Activated CD4-positive, CD25-positive, alpha-beta regulatory T cell (primary cell): ENCODE measurements around the gene IP6K2.
"Not testable (repeated sequence)": the region's sequence is repeated elsewhere in the genome, so short reads cannot be mapped to it uniquely, and the experiment has no call there.

Source experiments
- DNase-seq, 4 experiments: peaks; one replicate each; lab custom pipeline; 2025; lab: John Stamatoyannopoulos, UW

The IP6K2 gene, protein sequence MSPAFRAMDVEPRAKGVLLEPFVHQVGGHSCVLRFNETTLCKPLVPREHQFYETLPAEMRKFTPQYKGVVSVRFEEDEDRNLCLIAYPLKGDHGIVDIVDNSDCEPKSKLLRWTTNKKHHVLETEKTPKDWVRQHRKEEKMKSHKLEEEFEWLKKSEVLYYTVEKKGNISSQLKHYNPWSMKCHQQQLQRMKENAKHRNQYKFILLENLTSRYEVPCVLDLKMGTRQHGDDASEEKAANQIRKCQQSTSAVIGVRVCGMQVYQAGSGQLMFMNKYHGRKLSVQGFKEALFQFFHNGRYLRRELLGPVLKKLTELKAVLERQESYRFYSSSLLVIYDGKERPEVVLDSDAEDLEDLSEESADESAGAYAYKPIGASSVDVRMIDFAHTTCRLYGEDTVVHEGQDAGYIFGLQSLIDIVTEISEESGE

GRCh38 chr3:48716982-48717746, at the start of gene IP6K2:
Gene IP6K2 (minus strand): TSS chr3:48717221. CDS start chr3:48695291, 21,930 bp downstream.
- peak; percentile 97 to 99 (median 98) for DNase-seq

DNA sequence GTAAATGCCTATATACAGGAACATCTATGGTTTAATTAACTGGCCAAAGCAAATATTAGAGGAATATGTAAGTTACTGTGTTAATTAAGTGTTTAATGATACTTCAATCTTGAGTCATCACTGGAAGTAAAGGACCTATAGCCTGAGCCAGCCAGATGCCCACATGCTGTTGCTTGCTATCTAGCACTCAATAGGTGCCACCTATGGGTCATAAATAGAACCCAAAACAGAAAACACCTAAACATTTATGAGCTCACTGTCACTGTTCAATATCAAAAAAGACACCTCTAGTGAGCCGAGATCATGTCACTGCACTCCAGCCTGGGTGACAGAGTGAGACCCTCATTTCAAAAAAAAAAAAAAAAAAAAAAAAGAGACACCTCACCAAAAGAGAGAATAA, 48.4 kb upstream of the IP6K2 start:
- DNase-seq, result no peak

DNA sequence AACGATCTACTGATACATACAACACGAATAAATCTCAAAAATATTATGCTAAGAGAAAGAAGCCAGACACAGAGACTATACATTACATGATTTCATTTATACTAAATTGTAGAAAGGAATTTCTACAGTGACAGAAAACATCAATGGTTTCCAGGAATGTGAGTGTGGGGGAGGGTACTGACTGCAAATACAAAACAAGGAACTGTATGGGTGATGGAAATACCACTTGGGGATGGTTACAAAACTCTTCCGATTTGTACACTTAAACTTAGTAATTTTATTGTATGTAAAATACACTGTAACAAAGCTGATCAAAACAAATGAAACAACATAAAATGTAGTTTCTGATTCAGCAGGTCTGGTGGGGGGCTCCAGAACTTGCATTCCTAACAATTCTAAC, 45.8 kb upstream of the IP6K2 start:
- DNase-seq, result no peak

- DNase-seq, result not testable (repeated sequence)
Observed at GRCh38 chr3:48759991-48760540, 43.0 kb upstream of the IP6K2 start.

- DNase-seq, result not testable (repeated sequence)
Observed at GRCh38 chr3:48759531-48759930, 42.5 kb upstream of the IP6K2 start.

DNA sequence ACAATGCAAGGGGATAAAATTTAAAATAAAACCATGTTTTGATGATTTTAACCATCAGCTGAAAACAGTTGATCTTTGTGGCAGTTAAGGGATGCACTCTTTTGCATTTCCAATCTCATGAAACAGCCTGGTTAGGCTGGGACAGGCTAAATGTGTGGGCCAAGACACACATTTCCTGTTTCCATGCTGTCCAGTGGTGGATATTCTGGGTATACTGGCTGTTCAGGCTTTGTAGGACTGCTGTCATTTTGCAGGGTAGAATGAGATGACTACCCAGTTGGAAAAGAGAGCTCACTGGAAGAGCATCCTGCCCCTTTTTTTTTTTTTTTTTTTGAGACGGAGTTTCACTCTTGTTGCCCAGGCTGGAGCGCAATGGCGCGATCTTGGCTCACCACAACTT, 42.0 kb upstream of the IP6K2 start:
- no peak for DNase-seq

- no peak for DNase-seq
Observed at GRCh38 chr3:48756640-48757039, 39.6 kb upstream of the IP6K2 start.

DNA sequence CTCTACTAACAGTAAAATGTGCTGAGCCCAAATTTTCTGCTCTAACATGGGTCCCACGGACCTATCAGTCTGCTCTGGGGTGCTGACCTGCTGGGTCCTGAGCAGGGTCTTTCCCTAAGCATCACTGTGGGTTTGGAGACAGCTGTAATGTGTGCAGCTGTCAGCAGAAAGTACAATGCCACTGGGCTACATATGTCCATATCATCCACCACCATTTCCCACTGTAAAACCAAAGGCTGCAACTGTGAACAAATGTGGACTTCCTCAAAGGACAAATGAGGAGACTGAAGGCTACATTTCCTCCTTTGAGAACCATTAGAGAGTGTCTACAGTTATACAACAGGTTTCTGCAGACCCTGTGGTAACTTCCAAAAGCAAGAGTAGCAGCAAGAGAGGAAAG, 33.8 kb upstream of the IP6K2 start:
- no peak for DNase-seq

- DNase-seq, result no peak
Observed at GRCh38 chr3:48748754-48749153, 31.7 kb upstream of the IP6K2 start.

- no peak for DNase-seq
Observed at GRCh38 chr3:48747706-48748105, 30.7 kb upstream of the IP6K2 start.

DNA sequence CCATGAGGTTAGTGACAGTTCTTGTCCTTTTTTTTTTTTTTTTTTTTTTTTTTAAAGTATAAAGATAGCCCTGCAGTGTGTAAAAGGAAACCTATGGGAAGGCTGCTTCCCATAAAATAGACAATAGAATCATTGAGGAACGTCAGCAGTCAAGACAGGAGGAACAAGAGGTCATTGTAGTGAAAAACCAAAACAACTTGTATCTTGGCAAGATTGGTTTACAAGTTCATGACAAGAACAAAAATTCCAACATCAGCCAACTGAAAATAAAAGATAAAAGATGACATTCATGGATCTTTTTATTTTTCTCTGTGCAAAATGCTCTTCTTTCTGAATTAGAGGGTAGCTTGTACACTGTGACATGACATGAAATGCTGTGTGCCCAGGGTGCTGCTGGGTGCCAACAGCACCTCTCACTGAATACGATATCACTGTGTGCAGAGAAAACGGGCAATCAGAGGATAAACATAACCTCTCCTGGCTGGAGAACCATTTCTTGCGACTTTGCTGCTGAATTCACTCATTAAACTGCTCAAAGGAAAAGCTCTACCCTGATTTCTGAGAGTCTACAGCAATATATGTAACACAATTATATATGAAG, 30.1 kb upstream of the IP6K2 start:
- DNase-seq, result no peak

- no peak for DNase-seq
Observed at GRCh38 chr3:48743773-48744172, 26.8 kb upstream of the IP6K2 start.

- not testable (repeated sequence) for DNase-seq
Observed at GRCh38 chr3:48741226-48741625, 24.2 kb upstream of the IP6K2 start.

DNA sequence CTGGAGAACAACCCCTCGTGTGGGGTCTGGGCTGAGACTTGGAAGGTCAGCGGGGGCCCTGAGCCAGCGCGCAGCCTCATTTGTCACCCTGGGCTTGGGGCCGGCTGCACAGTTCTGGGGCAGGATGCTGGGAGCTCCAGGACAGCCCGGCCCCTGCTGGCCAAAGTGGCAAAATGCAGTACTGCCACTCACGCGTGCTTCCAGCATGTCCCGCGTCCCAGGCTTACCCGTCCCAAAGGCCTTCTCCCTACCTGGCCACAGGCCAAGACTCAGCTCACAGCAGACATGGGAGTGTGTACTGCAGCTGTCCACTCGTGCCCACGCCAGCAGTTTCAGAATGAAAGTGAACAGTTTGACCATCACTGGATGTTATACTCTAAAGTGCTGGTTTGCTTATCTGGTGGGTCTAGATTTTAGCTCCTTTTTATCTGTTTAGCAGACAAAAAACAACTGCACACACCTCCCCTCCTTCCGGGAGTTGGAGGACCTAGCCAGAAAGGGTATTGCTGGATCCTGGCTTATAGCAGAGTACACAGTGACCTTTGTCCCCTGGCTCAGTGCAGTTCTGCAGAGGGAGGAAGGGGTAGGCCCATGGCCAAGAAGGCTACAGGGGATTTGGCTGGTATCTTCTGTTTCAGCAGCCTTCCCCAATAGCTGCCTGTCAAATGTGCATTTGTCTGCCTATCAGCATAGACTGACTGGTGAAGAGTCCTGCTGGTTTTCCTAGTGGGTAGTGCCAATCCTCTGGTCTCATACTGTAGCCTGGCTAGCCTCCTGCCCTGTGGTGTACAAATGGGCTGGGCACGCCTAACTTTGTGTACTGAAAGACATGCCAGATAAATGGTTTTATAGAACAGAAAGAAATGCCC, 23.2 kb upstream of the IP6K2 start:
- peak; percentile 7 to 34 (median 14) for DNase-seq

DNA sequence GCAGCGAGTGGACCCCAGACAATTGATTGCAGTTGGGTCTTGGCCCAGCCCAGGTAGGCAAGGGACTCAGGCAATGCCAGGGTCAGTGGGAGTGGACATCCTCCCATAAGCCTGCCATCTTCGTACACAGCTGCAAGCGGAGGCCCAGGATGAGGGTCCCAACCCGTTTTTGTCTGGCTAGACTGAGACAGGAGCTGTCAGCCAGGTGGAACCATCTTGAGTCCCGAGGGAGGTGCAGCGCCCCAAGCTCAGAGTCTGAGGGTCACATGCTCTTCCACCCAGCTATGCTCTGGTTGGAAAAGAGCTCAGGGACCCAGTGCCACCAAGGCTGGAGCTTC, 22.6 kb upstream of the IP6K2 start:
- DNase-seq, result no peak

DNA sequence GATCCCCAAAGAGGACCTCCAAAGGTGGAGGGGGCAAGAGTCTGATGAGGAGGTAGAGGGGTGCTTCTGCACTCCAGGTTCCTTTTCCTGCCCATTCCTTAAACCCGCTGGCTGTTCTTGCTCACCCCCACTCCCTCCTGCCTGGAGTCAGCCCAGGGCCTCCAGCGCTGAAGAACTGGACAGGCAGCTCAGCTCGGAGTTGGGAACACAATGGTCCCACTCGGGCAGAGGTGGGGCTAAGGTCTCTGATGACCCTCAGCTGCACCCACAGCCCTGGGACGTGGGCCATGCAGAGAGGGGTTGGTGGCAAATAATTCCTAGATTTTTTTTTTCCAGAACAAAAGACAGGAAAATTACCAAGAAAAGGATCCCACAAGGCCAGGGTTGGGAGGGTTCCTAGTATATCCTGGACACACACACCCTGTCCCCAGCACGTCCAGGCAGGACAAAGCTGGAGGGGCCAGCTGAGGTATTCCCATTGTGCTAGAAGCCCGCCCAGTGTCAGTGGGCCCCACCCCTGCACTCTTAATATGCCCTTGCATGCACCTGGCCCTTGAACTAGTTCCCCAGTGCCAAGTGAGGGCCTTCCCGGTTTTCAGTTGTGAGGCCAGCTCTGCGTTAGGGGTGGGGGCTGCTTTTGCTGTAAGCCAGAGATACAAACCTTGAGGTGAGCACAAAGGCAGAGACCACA, 22.1 kb upstream of the IP6K2 start:
- DNase-seq, result no peak

DNA sequence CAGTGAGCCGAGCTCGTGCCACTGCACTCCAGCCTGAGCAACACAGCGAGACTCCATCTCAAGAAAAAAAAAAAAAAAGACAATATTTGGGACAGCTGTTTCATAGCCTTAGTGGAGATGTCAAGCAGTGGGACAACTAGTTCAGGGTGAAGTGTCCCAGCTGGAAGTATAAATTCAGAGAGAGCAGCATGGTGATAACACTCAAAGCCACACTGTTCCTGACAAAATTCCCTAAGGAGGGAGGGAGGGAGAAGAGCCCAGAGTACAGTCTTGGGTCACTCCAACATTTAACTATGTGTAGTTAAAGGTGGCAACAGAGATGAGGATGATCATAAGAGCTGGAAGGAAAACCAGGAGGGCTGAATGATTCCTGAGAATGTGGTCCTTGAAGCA, 21.1 kb upstream of the IP6K2 start:
- no peak for DNase-seq

DNA sequence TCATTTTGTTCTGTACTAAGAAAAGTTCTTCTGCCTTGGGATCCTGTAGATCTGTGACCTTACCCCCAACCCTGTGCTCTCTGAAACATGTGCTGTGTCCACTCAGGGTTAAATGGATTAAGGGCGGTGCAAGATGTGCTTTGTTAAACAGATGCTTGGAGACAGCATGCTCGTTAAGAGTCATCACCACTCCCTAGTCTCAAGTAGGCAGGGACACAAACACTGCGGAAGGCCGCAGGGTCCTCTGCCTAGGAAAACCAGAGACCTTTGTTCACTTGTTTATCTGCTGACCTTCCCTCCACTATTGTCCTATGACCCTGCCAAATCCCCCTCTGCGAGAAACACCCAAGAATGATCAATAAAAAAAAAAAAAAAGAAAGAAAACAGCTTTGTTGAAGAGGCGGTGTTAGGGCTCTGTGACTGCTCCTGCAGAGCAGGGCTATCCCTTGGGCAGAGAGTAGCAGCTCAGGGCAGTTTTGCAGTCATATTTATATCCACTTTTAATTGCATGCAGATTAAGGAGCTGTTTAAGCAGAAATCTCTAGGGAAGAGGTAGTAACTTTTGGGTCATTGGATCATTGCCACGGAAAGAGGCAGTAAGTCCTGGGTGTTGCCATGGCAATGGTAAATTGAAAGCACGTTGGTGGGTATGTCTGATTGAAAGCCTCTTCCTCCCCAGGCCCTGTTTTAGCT, 18.2 kb upstream of the IP6K2 start:
- not testable (repeated sequence) for DNase-seq

DNA sequence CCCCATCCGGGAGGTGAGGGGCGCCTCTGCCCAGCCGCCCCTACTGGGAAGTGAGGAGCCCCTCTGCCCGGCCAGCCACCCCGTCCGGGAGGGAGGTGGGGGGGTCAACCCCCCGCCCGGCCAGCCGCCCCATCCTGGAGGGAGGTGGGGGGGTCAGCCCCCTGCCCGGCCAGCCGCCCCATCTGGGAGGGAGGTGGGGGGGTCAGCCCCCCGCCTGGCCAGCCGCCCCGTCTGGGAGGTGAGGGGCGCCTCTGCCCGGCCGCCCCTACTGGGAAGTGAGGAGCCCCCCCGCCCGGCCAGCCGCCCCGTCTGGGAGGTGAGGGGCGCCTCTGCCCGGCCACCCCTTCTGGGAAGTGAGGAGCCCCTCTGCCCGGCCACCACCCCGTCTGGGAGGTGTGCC, 17.5 kb upstream of the IP6K2 start:
- DNase-seq, result not testable (repeated sequence)

DNA sequence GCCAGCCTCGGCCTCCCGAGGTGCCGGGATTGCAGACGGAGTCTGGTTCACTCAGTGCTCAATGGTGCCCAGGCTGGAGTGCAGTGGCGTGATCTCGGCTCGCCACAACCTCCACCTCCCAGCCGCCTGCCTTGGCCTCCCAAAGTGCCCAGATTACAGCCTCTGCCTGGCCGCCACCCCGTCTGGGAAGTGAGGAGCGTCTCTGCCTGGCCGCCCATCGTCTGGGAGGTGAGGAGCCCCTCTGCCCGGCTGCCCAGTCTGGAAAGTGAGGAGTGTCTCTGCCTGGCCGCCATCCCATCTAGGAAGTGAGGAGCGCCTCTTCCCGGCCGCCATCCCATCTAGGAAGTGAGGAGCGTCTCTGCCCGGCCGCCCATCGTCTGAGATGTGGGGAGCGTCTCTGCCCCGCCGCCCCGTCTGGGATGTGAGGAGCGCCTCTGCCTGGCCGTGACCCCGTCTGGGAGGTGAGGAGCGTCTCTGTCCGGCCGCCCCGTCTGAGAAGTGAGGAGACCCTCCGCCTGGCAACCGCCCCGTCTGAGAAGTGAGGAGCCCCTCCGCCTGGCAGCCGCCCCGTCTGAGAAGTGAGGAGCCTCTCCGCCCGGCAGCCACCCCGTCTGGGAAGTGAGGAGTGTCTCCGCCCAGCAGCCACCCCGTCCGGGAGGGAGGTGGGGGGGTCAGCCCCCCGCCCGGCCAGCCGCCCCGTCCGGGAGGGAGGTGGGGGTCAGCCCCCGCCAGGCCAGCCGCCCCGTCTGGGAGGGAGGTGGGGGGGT, 16.9 kb upstream of the IP6K2 start:
- not testable (repeated sequence) for DNase-seq
